ENCODE measurements around the gene ARPP19. TPM values are rescaled to one million over a fixed set of nuclear protein-coding genes. Genes with fewer than 3 reads are reported as not detected.

The ARPP19 gene
- polyA plus RNA-seq, 1 of the 3 experiments (the other 2 are of a cell fraction), result 29.0 TPM

- peaks cover 99% of the 10 kb centered on the region for H3K79me2 ChIP-seq (ENCODE audit: insufficient read depth)
- peaks cover 18% of the 10 kb centered on the region for H3F3A ChIP-seq (replicated peaks; ENCODE audit: insufficient read depth)
- TF ChIP-seq JUND (IDR thresholded peaks at IDR 0.05) (no peak), CTCF (IDR thresholded peaks at IDR 0.05) (no peak), MAX (IDR thresholded peaks at IDR 0.05; ENCODE audit: low read depth) (no peak), FOSL2 (IDR thresholded peaks at IDR 0.05; ENCODE audit: borderline replicate concordance, low read depth) (peak; percentile 51)
- no peaks in the 10 kb centered on the region for H3K9me2 ChIP-seq
- no peak for DNase-seq
- no peaks in the 10 kb centered on the region for H3K27me3 ChIP-seq (ENCODE audit: insufficient read depth)
- H3K4me2 ChIP-seq, result peak overlapping the region; percentile 2; the same call in 1 of the 2 replicates
- ChIA-PET POLR2A (no interaction called here), CTCF (interaction anchor here (1.6 kb wide), 1 partner anchor 105 kb away, joined by 3 read pairs; no protein-coding TSS in a partner anchor)
- H4K20me1 ChIP-seq (ENCODE audit: insufficient read depth), result peaks cover 67% of the 10 kb centered on the region
- H3K27ac ChIP-seq (ENCODE audit: low read depth in 2 of 2, low read length in 1 of 2), result peak overlapping the region; percentile 4 to 68; a peak in 2 of 4 replicates
- H3K9ac ChIP-seq, result no peak overlapping the region
- 87% methylated on average over 5 of the region's 5 CpGs for WGBS (ENCODE audit: low lambda C conversion rate)
- H3K9me3 ChIP-seq, result no peaks in the 10 kb centered on the region
- H2AFZ ChIP-seq (ENCODE audit: low read depth), result no peak overlapping the region
- H3K36me3 ChIP-seq (replicated peaks in 1 of 2; ENCODE audit: control insufficient read depth in 1 of 2, insufficient read depth in 2 of 2, low read length in 1 of 2), result peaks cover 37 to 41% of the 10 kb centered on the region in 2 experiments
- H3K4me1 ChIP-seq (ENCODE audit: control insufficient read depth in 1 of 2, insufficient read depth in 2 of 2, low read depth in 1 of 2, low read length in 1 of 2), result peaks cover 13 to 18% of the 10 kb centered on the region in 2 experiments; a peak in 3 of 4 replicates
- H3K4me3 ChIP-seq (ENCODE audit: low read depth in 2 of 2, low read length in 1 of 2), result no peak overlapping the region
Observed at GRCh38 chr15:52558196-52558595, 10.6 kb downstream of the ARPP19 start.

- POLR2A ChIA-PET, result no interaction called here
- CTCF ChIA-PET, result no interaction called here
- peaks cover 64% of the 10 kb centered on the region for H4K20me1 ChIP-seq (ENCODE audit: insufficient read depth)
- peaks cover 98% of the 10 kb centered on the region for H3K79me2 ChIP-seq (ENCODE audit: insufficient read depth)
- peaks cover 20% of the 10 kb centered on the region for H3F3A ChIP-seq (replicated peaks; ENCODE audit: insufficient read depth)
- peaks cover 13 to 18% of the 10 kb centered on the region in 2 experiments; a peak in 3 of 4 replicates for H3K4me1 ChIP-seq (ENCODE audit: control insufficient read depth in 1 of 2, insufficient read depth in 2 of 2, low read depth in 1 of 2, low read length in 1 of 2)
- H3K36me3 ChIP-seq (replicated peaks in 1 of 2; ENCODE audit: control insufficient read depth in 1 of 2, insufficient read depth in 2 of 2, low read length in 1 of 2), result peaks cover 38 to 48% of the 10 kb centered on the region in 2 experiments
- H3K9me3 ChIP-seq, result no peaks in the 10 kb centered on the region
- no peaks in the 10 kb centered on the region for H3K27me3 ChIP-seq (ENCODE audit: insufficient read depth)
- H3K9ac ChIP-seq, result no peak overlapping the region
- no peak overlapping the region for H2AFZ ChIP-seq (ENCODE audit: low read depth)
- H3K27ac ChIP-seq (ENCODE audit: low read depth in 2 of 2, low read length in 1 of 2), result peak overlapping the region in 1 of 2 experiments; percentile 68; a peak in 1 of 4 replicates
- no peaks in the 10 kb centered on the region for H3K9me2 ChIP-seq
- no peak for DNase-seq
- TF ChIP-seq PBX3 (IDR thresholded peaks at IDR 0.05) (no peak), CTCF (IDR thresholded peaks at IDR 0.05) (no peak), GATA2 (CRISPR knock-in tag; IDR thresholded peaks at IDR 0.05) (no peak), RAD21 (IDR thresholded peaks at IDR 0.05; ENCODE audit: low read length) (no peak), ELF1 (IDR thresholded peaks at IDR 0.05) (no peak), SMC3 (IDR thresholded peaks at IDR 0.05; ENCODE audit: low read depth, low read length) (no peak), NFIC (IDR thresholded peaks at IDR 0.05; ENCODE audit: borderline replicate concordance) (no peak), JUND (IDR thresholded peaks at IDR 0.05) (no peak), SIN3A (IDR thresholded peaks at IDR 0.05; ENCODE audit: borderline replicate concordance, low read depth, low read length) (no peak), FOSL2 (IDR thresholded peaks at IDR 0.05; ENCODE audit: borderline replicate concordance, low read depth) (no peak), USF1 (IDR thresholded peaks at IDR 0.05; ENCODE audit: borderline replicate concordance, low read depth) (no peak), NRF1 (IDR thresholded peaks at IDR 0.05; ENCODE audit: low read depth, low read length) (no peak), TAF1 (IDR thresholded peaks at IDR 0.05; ENCODE audit: borderline replicate concordance, low read depth, low read length) (no peak), EP300 (IDR thresholded peaks at IDR 0.05; ENCODE audit: borderline replicate concordance in 1 of 2, low read depth in 1 of 2, low read length in 1 of 2) (no peak), TEAD4 (IDR thresholded peaks at IDR 0.05; ENCODE audit: borderline replicate concordance, insufficient read depth) (no peak), ZBTB33 (IDR thresholded peaks at IDR 0.05; ENCODE audit: borderline replicate concordance, low read depth) (no peak), GABPA (IDR thresholded peaks at IDR 0.05; ENCODE audit: low read depth) (no peak), POLR2AphosphoS5 (IDR thresholded peaks at IDR 0.05; ENCODE audit: low read depth, low read length) (no peak), FOXJ3 (CRISPR knock-in tag; IDR thresholded peaks at IDR 0.05) (no peak), MEF2A (IDR thresholded peaks at IDR 0.05; ENCODE audit: borderline replicate concordance, low read depth) (no peak)
- no peak overlapping the region for H3K4me2 ChIP-seq
- no peak overlapping the region for H3K4me3 ChIP-seq (ENCODE audit: low read depth in 2 of 2, low read length in 1 of 2)
Observed at GRCh38 chr15:52557274-52557641, 11.6 kb downstream of the ARPP19 start.
